Hematopoietic multipotent progenitor cell treated with erythropoietin and hydrocortisone succinate and interleukin-3 and kit ligand, for 8 days (in vitro differentiated cells): Measurements from ENCODE around the gene ADIRF.
"Not testable (repeated sequence)": the region's sequence is repeated elsewhere in the genome, so short reads cannot be mapped to it uniquely, and the experiment has no call there.

ENCODE experiments used
- DNase-seq: peaks from one replicate; pipeline ENCODE4 v3.0.0-alpha.2; 2015

The ADIRF gene

GRCh38 chr10:86946213-86947155 is 21.8 kb upstream of the ADIRF start:
- no peak for DNase-seq

- DNase-seq, result not testable (repeated sequence)
These were observed 20.5 kb upstream of the ADIRF start for GRCh38 chr10:86947806-86948205.

GRCh38 chr10:86950349-86950748 is 17.9 kb upstream of the ADIRF start:
- no peak for DNase-seq

GRCh38 chr10:86951184-86951761 is 17.0 kb upstream of the ADIRF start:
- no peak for DNase-seq

- no peak for DNase-seq
These were observed 16.2 kb upstream of the ADIRF start for GRCh38 chr10:86952106-86952505.

- DNase-seq, result not testable (repeated sequence)
These were observed 15.6 kb upstream of the ADIRF start for GRCh38 chr10:86952697-86953096.

- DNase-seq, result no peak
These were observed 14.3 kb upstream of the ADIRF start for GRCh38 chr10:86953747-86954680.

- DNase-seq, result no peak
These were observed 13.4 kb upstream of the ADIRF start for GRCh38 chr10:86954681-86955500.

- DNase-seq, result no peak
These were observed 12.6 kb upstream of the ADIRF start for GRCh38 chr10:86955501-86956194.

GRCh38 chr10:86956195-86956847 is 12.0 kb upstream of the ADIRF start:
- DNase-seq, result no peak

GRCh38 chr10:86956848-86957448 is 11.3 kb upstream of the ADIRF start:
- no peak for DNase-seq

- no peak for DNase-seq
These were observed 10.7 kb upstream of the ADIRF start, which contains the start of gene MMRN2 for GRCh38 chr10:86957471-86958115. MMRN2 (minus strand) TSS chr10:86957615; CDS start chr10:86957541, 74 bp downstream.

GRCh38 chr10:86958116-86958900 is 10.0 kb upstream of the ADIRF start, which contains the start of gene SNCG:
SNCG (plus strand) TSS chr10:86958599; CDS start chr10:86958698, 99 bp downstream.
- DNase-seq, result no peak

GRCh38 chr10:86958901-86959736 is 9.2 kb upstream of the ADIRF start:
- no peak for DNase-seq

- no peak for DNase-seq
These were observed 8.6 kb upstream of the ADIRF start for GRCh38 chr10:86959737-86960002.

- DNase-seq, result peak; percentile 67
These were observed 8.0 kb upstream of the ADIRF start for GRCh38 chr10:86960003-86960862.

GRCh38 chr10:86960863-86961434 is 7.3 kb upstream of the ADIRF start:
- DNase-seq, result no peak
